IMR-90 (cell line): ENCODE data around the gene DENND1A. TPM values are rescaled to one million over a fixed set of nuclear protein-coding genes. Genes with fewer than 3 reads are reported as not detected.

Source experiments
- ATAC-seq: fragments of 200-7000 bp; cut with Tn5 transposase; 2 replicates; pipeline ENCODE4 v1.9.1; 2020; ENCODE audit warnings: low read depth, mild to moderate bottlenecking, moderate library complexity
- BruUV-seq: library from RNA; stranded (reverse); fragments of 400-500 nt; replicated peaks from 2 replicates; lab custom pipeline; 2021; lab: Mats Ljungman, UMichigan
- CTCF ChIA-PET: fragments of 300-600 bp; formaldehyde crosslinking; extraction: SDS; loops from one replicate; lab custom pipeline; 2021; ENCODE audit warnings: antibody characterized with exemption; lab: Yijun Ruan, JAX
- POLR2A ChIA-PET: fragments of 300-600 bp; sonication (Branson Sonifier 250); formaldehyde crosslinking; loops from one replicate; lab custom pipeline; 2022; ENCODE audit warnings: antibody characterized with exemption; ENCODE audit not compliant: unreplicated experiment; lab: Charles Lee
- DNase-seq: peaks from one replicate; pipeline ENCODE4 v3.0.0; 2013
- H2AFZ ChIP-seq: replicated peaks from 2 replicates; pipeline ENCODE3; 2013; ENCODE audit warnings: low read length, mild to moderate bottlenecking; ENCODE audit not compliant: poor library complexity
- H2AK5ac ChIP-seq: 2 replicates; pipeline ENCODE4 v1.6.1; 2013; ENCODE audit warnings: low read depth, low read length, inconsistent platforms
- H2AK9ac ChIP-seq: replicated peaks from 2 replicates; pipeline ENCODE3; 2013; ENCODE audit warnings: mild to moderate bottlenecking, low read depth, low read length, moderate library complexity; ENCODE audit not compliant: poor library complexity
- H2BK120ac ChIP-seq: 2 replicates; pipeline ENCODE4 v1.6.1; 2013; ENCODE audit warnings: low read depth, low read length, inconsistent platforms
- H2BK15ac ChIP-seq: 3 replicates; pipeline ENCODE4 v1.6.1; 2013; ENCODE audit warnings: low read depth, low read length, inconsistent platforms
- H2BK20ac ChIP-seq: 2 replicates; pipeline ENCODE4 v1.6.1; 2013; ENCODE audit warnings: low read depth, mild to moderate bottlenecking, inconsistent platforms, low read length, moderate library complexity
- H2BK5ac ChIP-seq: 2 replicates; pipeline ENCODE4 v1.6.1; 2013; ENCODE audit warnings: mild to moderate bottlenecking, low read depth, low read length, inconsistent platforms; ENCODE audit not compliant: poor library complexity, severe bottlenecking
- H3K14ac ChIP-seq: replicated peaks from 2 replicates; pipeline ENCODE4 v1.6.1; 2013; ENCODE audit warnings: low read depth, low read length, inconsistent platforms
- H3K18ac ChIP-seq: 2 replicates; pipeline ENCODE4 v1.6.1; 2013; ENCODE audit warnings: low read depth, low read length, control low read depth
- H3K23ac ChIP-seq: 2 replicates; pipeline ENCODE4 v1.6.1; 2013; ENCODE audit warnings: low read depth, low read length, inconsistent platforms
- H3K27ac ChIP-seq: 2 replicates; pipeline ENCODE4 v1.5.1; 2013; ENCODE audit warnings: mild to moderate bottlenecking, control low read depth, low read length; ENCODE audit not compliant: insufficient read depth
- H3K27me3 ChIP-seq: 2 replicates; pipeline ENCODE4 v1.6.1; 2013; ENCODE audit warnings: low read length; ENCODE audit not compliant: control insufficient read depth, insufficient read depth
- H3K36me3 ChIP-seq: 2 replicates; pipeline ENCODE4 v1.6.1; 2013; ENCODE audit warnings: low read length, mixed read lengths; ENCODE audit not compliant: control insufficient read depth, insufficient read depth
- H3K4ac ChIP-seq: 2 replicates; pipeline ENCODE4 v1.6.1; 2013; ENCODE audit warnings: low read depth, low read length, inconsistent platforms
- H3K4me1 ChIP-seq: 2 replicates; pipeline ENCODE4 v1.6.1; 2013; ENCODE audit warnings: low read length, mixed read lengths; ENCODE audit not compliant: control insufficient read depth, insufficient read depth
- H3K4me2 ChIP-seq: 2 replicates; pipeline ENCODE4 v1.6.1; 2013; ENCODE audit warnings: low read depth, mild to moderate bottlenecking, control low read depth, low read length, moderate library complexity
- H3K4me3 ChIP-seq: 2 replicates; pipeline ENCODE4 v1.5.1; 2013; ENCODE audit warnings: low read depth, mild to moderate bottlenecking, control low read depth, low read length, moderate library complexity; ENCODE audit not compliant: insufficient read depth
- H3K56ac ChIP-seq: 2 replicates; pipeline ENCODE4 v1.6.1; 2013; ENCODE audit warnings: low read length, inconsistent platforms; ENCODE audit not compliant: insufficient read depth; ENCODE audit errors: extremely low read depth
- H3K79me1 ChIP-seq, 2 experiments: 2 replicates each; pipeline ENCODE4 v1.6.1; 2013; ENCODE audit warnings: low read length in 2 of 2, inconsistent platforms in 1 of 2, low read depth in 1 of 2
- H3K9ac ChIP-seq: 2 replicates; pipeline ENCODE4 v1.6.1; 2013; ENCODE audit warnings: low read depth, low read length, control low read depth
- H3K9me1 ChIP-seq: 2 replicates; pipeline ENCODE4 v1.6.1; 2013; ENCODE audit warnings: low read length, inconsistent platforms; ENCODE audit not compliant: insufficient read depth
- H3K9me3 ChIP-seq: 2 replicates; pipeline ENCODE4 v1.6.1; 2013; ENCODE audit warnings: low read length; ENCODE audit not compliant: control insufficient read depth, insufficient read depth
- H4K20me1 ChIP-seq: 2 replicates; pipeline ENCODE4 v1.6.1; 2013; ENCODE audit warnings: low read length, inconsistent platforms; ENCODE audit not compliant: insufficient read depth
- H4K5ac ChIP-seq: 2 replicates; pipeline ENCODE4 v1.6.1; 2013; ENCODE audit warnings: mild to moderate bottlenecking, low read depth, low read length, control low read depth
- H4K8ac ChIP-seq, 2 experiments: 2 replicates each; pipeline ENCODE4 v1.6.1; 2013; ENCODE audit warnings: low read depth in 2 of 2, low read length in 2 of 2, control low read depth in 1 of 2, inconsistent platforms in 1 of 2
- H4K91ac ChIP-seq: 2 replicates; pipeline ENCODE4 v1.6.1; 2013; ENCODE audit warnings: low read depth, low read length, inconsistent platforms; ENCODE audit not compliant: insufficient read depth
- BHLHE40 ChIP-seq: fragments of 150-350 bp; IDR thresholded peaks from 2 replicates; pipeline ENCODE4 v1.6.1; 2016; ENCODE audit warnings: mild to moderate bottlenecking, low read depth, low read length
- CEBPB ChIP-seq: IDR thresholded peaks from 2 replicates; pipeline ENCODE4 v1.6.1; 2012; ENCODE audit warnings: low read depth, low read length, improper control_type of control experiment
- CHD1 ChIP-seq: IDR thresholded peaks from 2 replicates; pipeline ENCODE4 v1.6.1; 2012; ENCODE audit warnings: low read depth, low read length, improper control_type of control experiment
- MAZ ChIP-seq: IDR thresholded peaks from 2 replicates; pipeline ENCODE4 v1.6.1; 2012; ENCODE audit warnings: low read depth, mild to moderate bottlenecking, low read length, improper control_type of control experiment, moderate library complexity, borderline replicate concordance
- MXI1 ChIP-seq: IDR thresholded peaks from 2 replicates; pipeline ENCODE4 v1.6.1; 2012; ENCODE audit warnings: low read depth, mild to moderate bottlenecking, low read length, moderate library complexity, borderline replicate concordance
- NFE2L2 ChIP-seq: fragments of 150-350 bp; IDR thresholded peaks from 2 replicates; pipeline ENCODE4 v1.6.1; 2016; ENCODE audit warnings: low read depth, mild to moderate bottlenecking, low read length
- POLR2A ChIP-seq: IDR thresholded peaks from 2 replicates; pipeline ENCODE4 v1.6.1; 2012; ENCODE audit warnings: mild to moderate bottlenecking, low read depth, low read length
- RCOR1 ChIP-seq: IDR thresholded peaks from 2 replicates; pipeline ENCODE4 v1.6.1; 2012; ENCODE audit warnings: mild to moderate bottlenecking, low read length, improper control_type of control experiment; ENCODE audit not compliant: insufficient replicate concordance
- SMC3 ChIP-seq: fragments of 150-350 bp; IDR thresholded peaks from 2 replicates; pipeline ENCODE4 v1.6.1; 2016; ENCODE audit warnings: low read depth, mild to moderate bottlenecking, antibody characterized with exemption, low read length, moderate library complexity
- WGBS, 2 experiments: methylation state at CpG; one replicate each; pipeline versions ENCODE4 v1.1.5 to v1.1.7; 2013; ENCODE audit warnings: missing lambda C conversion rate in 2 of 2; ENCODE audit not compliant: insufficient read length in 1 of 2; ENCODE audit errors: extremely low coverage in 2 of 2; 5-methylcytosine and 5-hydroxymethylcytosine counted together
- dilution Hi-C: fragments of 300-500 bp; cut with HindIII; formaldehyde crosslinking; loops from one replicate; pipeline ENCODE4 v1.14.3; 2018; ENCODE audit warnings: low sequenced_read_pairs; ENCODE audit not compliant: unreplicated experiment
- in situ Hi-C: fragments of 300-500 bp; cut with MboI; formaldehyde crosslinking; loops from 3 replicates; pipeline ENCODE4 v1.14.3; 2019; ENCODE audit warnings: low sequenced_read_pairs, inconsistent platforms, mixed read lengths
- intact Hi-C: fragments of 100-400 bp; cut with micrococcal nuclease; formaldehyde crosslinking; loops from 2 replicates; pipeline ENCODE4 v1.10.0; 2022
- polyA plus RNA-seq, 3 experiments: library from polyadenylated mRNA; depleted of rRNA; stranded (reverse); fragments of >200 nt; gene quantifications; 2 replicates each; pipeline ENCODE4 v1.2.3, GENCODE V29; 2012; ENCODE audit warnings: low replicate concordance in 1 of 3
- total RNA-seq: library from RNA; depleted of rRNA; stranded (reverse); fragments of >200 nt; gene quantifications from 2 replicates; pipeline ENCODE4 v1.2.3, GENCODE V29; 2012
- TF ChIP-seq, protein P1 (sequence below): conservative IDR thresholded peaks from 2 replicates; pipeline ENCODE4 v1.5.1; 2012; ENCODE audit warnings: mild to moderate bottlenecking, low read depth, low read length, improper control_type of control experiment
- TF ChIP-seq, protein P2 (sequence below): fragments of 150-350 bp; IDR thresholded peaks from 2 replicates; pipeline ENCODE4 v1.6.1; 2016; ENCODE audit warnings: low read depth, mild to moderate bottlenecking, low read length, moderate library complexity, borderline replicate concordance

The DENND1A gene
- total and polyA plus RNA-seq, 2 of the 4 experiments (the other 2 are of a cell fraction), result 21.4 to 27.6 TPM

DNA sequence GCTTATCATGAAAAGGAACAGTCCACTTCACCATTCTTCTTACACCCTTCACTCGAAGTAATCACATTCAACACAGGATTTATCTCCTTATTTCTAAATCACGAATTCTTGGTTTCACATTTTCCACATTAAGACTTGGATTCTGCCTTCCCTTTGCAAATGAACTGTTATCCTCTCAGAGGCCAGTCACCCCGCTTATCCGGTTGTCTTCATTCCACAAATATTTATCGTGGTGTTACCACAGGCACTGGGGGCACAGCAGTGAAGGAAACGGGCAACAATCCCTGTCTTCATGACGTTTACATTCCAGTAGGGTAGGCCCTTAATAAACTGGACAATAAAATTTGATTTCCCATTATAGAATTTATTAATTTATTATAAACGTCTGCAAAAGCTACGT lies 284.2 kb downstream of the DENND1A start:
- Histone ChIP-seq H4K5ac (no peak overlapping the region), H2AK9ac (no peak overlapping the region), H3K4me3 (no peak overlapping the region), H2BK120ac (no peak overlapping the region), H3K4ac (no peak overlapping the region), H2AK5ac (no peak overlapping the region), H3K79me1 (no peaks in the 10 kb centered on the region), H3K4me2 (no peak overlapping the region), H3K18ac (no peak overlapping the region), H2AFZ (no peak overlapping the region), H2BK5ac (no peak overlapping the region), H3K56ac (no peak overlapping the region), H3K27ac (no peak overlapping the region), H3K9me1 (no peaks in the 10 kb centered on the region), H3K23ac (no peak overlapping the region), H3K14ac (no peak overlapping the region), H2BK15ac (no peak overlapping the region), H4K8ac (no peak overlapping the region), H3K4me1 (no peaks in the 10 kb centered on the region; the same call in 1 of the 2 replicates), H4K20me1 (no peaks in the 10 kb centered on the region), H3K9ac (no peak overlapping the region), H4K91ac (no peak overlapping the region), H2BK20ac (no peak overlapping the region), H3K36me3 (no peaks in the 10 kb centered on the region), H3K27me3 (no peaks in the 10 kb centered on the region), H3K9me3 (no peaks in the 10 kb centered on the region)
- dilution Hi-C loops (no loop called here), in situ Hi-C loops (no loop called here), intact Hi-C loops (no loop called here)
- no TSS peak for BruUV-seq
- DNase-seq (no peak), ATAC-seq (no peak)
- ChIA-PET POLR2A (no interaction called here), CTCF (no interaction called here)
- 33% methylated on average over 1 of the region's 9 CpGs; no CpG with 5 or more reads in 1 of the 2 experiments for WGBS, 2 experiments
- TF ChIP-seq MAZ (no peak), NFE2L2 (no peak), MXI1 (no peak), POLR2A (no peak), CHD1 (no peak), SMC3 (no peak), BHLHE40 (no peak), CEBPB (no peak), RCOR1 (no peak)
- TF ChIP-seq, protein P1, sequence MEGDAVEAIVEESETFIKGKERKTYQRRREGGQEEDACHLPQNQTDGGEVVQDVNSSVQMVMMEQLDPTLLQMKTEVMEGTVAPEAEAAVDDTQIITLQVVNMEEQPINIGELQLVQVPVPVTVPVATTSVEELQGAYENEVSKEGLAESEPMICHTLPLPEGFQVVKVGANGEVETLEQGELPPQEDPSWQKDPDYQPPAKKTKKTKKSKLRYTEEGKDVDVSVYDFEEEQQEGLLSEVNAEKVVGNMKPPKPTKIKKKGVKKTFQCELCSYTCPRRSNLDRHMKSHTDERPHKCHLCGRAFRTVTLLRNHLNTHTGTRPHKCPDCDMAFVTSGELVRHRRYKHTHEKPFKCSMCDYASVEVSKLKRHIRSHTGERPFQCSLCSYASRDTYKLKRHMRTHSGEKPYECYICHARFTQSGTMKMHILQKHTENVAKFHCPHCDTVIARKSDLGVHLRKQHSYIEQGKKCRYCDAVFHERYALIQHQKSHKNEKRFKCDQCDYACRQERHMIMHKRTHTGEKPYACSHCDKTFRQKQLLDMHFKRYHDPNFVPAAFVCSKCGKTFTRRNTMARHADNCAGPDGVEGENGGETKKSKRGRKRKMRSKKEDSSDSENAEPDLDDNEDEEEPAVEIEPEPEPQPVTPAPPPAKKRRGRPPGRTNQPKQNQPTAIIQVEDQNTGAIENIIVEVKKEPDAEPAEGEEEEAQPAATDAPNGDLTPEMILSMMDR, result no peak
- TF ChIP-seq, protein P2, sequence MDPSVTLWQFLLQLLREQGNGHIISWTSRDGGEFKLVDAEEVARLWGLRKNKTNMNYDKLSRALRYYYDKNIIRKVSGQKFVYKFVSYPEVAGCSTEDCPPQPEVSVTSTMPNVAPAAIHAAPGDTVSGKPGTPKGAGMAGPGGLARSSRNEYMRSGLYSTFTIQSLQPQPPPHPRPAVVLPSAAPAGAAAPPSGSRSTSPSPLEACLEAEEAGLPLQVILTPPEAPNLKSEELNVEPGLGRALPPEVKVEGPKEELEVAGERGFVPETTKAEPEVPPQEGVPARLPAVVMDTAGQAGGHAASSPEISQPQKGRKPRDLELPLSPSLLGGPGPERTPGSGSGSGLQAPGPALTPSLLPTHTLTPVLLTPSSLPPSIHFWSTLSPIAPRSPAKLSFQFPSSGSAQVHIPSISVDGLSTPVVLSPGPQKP, result no peak
